GM19397 (cell line): Measurements from ENCODE around the gene JAKMIP2.
A peak's percentile ranks its signal among the peaks of the same experiment; 100 is the strongest.
"Not testable (repeated sequence)": the region's sequence is repeated elsewhere in the genome, so short reads cannot be mapped to it uniquely, and the experiment has no call there.

Experiments used
- ATAC-seq: cut with Tn5 transposase; IDR thresholded peaks from one replicate; pipeline ENCODE4 v1.9.1; 2021; ENCODE audit warnings: mild to moderate bottlenecking, moderate library complexity; ENCODE audit not compliant: unreplicated experiment

Gene JAKMIP2

DNA sequence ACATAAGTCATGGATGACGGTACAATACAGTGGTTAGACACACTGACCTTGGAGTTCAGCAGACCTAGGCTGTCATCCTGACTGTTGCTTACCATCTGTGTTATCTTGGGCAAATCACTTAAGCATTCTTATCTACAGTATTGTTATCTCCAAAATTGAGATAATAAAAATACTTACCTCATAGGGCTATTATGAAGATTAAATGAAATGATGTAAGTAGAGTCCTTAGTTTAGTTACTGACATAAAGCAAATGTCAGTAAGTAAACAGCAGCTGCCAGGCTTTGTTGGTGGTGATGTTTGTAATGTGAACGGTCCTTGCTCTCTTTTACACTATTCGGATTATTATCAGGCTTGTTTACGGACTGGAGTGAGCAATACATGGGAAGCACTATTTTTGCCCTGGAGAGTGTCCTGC is 165.3 kb downstream of the JAKMIP2 start:
- no peak for ATAC-seq

- no peak for ATAC-seq
Measured at GRCh38 chr5:147616421-147616820, 166.1 kb downstream of the JAKMIP2 start.

DNA sequence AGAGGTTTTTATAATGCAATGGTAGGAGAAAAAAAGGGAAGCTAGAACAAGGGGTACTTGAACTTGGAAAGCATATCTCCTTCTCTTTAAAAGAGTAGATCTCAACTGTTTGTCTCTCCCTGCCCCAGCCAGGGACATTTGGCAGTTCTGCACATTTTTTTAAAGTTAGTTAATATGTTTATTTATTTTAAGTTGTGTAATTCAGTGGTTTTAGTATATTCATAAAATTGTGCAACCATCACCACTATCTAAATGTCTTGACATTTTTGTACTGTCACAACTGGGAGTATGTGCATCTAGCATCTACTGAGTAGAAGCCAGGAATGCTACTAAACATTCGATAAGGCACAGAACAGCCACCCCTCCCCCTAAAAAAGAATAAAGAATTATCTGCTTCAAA is 169.2 kb downstream of the JAKMIP2 start:
- ATAC-seq: no peak

DNA sequence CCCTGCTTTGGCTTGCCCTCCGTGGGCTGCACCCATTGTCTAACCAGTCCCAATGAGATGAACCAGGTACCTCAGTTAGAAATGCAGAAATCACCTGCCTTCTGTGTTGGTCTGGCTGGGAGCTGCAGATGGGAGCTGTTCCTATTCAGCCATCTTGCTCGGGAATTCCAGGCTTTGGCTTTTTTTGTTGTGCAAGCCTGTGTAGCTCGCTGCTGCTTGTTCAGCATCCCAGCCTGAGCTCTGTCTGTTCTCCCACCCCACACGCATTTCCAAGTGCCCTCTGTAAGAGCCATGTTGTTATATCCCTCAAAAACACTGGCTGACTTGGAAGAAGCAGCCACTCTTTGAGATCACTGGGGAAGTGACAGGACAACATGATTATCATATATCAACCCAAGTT is 171.0 kb downstream of the JAKMIP2 start:
- ATAC-seq: no peak

- ATAC-seq: no peak
Measured at GRCh38 chr5:147610798-147611197, 171.7 kb downstream of the JAKMIP2 start.

DNA sequence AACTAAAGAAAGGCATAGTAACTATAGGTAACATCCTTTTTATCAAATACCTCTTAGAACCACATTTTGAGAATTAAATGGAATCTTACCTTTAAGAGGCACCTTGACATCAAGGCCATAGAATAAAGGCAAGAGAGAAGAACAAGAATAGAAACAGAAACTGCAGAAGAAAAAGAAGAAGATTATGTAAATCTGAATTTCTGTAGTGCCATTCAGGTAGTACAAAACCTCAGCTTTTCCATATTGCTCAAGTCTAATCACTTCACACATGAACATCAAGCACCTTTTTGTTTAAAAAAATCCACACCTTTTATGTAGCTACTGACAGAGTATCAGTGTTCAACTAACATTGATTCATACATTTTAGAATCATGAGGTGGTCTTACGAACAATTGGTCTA is 180.9 kb downstream of the JAKMIP2 start:
- peak; percentile 60 for ATAC-seq

- no peak for ATAC-seq
Measured at GRCh38 chr5:147591120-147591519, 191.4 kb downstream of the JAKMIP2 start.

DNA sequence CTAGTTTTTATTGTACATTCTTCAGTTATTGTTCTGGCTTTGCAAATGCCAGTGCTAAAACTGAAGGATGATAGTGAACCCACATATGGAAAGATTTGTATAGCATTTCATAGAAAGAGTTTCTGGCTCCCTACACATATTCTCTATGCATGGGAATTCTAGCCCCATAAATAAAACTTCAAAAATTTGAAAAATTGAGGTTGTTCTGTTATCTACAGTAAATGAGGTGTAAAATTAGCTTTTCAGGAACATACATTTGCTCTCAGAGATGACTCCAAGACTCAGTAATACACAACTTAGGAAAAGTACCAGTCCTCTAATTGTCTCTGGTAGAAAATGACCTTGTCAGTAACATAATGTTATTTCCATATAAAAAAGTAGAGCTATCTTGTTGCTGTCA is 192.4 kb downstream of the JAKMIP2 start:
- no peak for ATAC-seq

GRCh38 chr5:147586832-147587231 is 195.7 kb downstream of the JAKMIP2 start:
- ATAC-seq: no peak

DNA sequence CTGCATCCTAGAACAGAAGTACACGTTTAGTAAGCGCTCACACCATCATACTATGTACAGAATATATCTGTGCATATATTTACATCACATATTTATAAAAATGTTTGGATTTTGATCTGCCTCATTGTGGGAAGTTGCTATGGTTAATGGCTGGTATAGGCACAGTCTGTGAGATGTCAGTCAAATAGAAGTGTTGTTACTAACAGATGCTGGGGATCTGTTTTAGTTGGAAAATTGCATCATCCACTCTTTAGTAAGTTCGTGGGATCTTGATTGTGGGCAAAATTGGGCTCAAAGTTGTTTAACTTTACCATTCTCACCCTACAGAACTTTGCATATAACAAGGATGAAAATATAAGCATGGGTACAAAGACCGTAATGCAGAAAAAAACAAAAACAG is 196.3 kb downstream of the JAKMIP2 start:
- ATAC-seq: no peak

GRCh38 chr5:147582272-147582671 is 200.3 kb downstream of the JAKMIP2 start:
- ATAC-seq: not testable (repeated sequence)

DNA sequence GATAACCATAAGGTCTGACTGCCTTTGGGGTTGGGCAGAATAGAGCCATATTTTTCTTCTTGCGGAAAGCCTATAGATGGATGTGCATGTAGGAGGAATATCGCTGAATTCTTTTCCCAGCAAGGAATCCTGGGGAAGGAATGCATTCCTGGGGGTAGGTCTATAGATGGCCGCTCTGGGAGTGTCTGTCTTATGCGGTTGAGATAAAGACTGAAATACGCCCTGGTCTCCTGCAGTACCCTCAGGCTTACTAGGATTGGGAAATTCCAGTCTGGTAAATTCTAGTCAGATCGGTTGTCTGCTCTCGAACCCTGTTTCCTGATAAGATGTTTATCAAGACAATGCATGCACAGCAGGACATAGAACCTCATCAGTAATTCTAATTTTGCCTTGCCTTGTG is 202.1 kb downstream of the JAKMIP2 start:
- ATAC-seq: not testable (repeated sequence)

- ATAC-seq: no peak
Measured at GRCh38 chr5:147578228-147579024, 204.1 kb downstream of the JAKMIP2 start.

GRCh38 chr5:147576646-147577535 is 205.6 kb downstream of the JAKMIP2 start:
- ATAC-seq: no peak

DNA sequence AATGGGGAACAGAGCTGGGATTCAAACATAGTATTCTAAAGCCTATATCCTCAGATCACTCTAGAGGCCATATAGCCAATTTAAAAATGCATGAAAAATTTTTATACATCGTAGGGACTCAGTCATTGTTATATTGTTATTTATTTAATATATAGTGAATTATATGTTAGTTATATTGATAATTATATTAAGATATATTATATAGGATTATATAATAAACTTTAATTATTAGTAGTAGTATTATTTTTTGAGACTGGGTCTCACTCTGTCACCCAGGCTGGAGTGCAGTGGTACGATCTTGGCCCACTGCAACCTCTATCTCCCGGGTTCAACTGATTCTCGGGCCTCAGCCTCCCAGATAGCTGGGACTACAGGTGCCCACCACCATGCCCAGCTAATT is 206.9 kb downstream of the JAKMIP2 start:
- ATAC-seq: no peak

DNA sequence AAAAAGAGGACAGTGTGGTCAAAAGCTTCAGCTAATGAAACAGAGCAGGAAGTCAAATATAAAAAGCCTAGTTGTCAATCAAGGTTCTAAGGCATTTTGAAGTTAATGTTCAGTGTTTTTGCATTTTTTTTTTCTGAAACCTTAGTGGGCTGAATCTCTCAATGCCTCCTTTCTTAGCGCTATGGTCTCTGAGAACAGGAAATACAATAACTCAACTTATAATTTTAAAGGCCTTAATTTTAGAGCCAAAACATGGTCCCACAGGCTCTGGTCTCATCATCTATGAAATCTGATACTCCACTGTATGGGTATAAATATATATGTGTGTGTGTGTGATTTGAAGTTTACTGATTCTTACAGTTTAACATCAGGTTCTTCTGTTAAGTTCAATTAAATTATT is 209.3 kb downstream of the JAKMIP2 start:
- no peak for ATAC-seq

- no peak for ATAC-seq
Measured at GRCh38 chr5:147568710-147569406, 213.7 kb downstream of the JAKMIP2 start.

GRCh38 chr5:147567917-147568598 is 214.5 kb downstream of the JAKMIP2 start:
- ATAC-seq: no peak

GRCh38 chr5:147565524-147565923 is 217.0 kb downstream of the JAKMIP2 start:
- no peak for ATAC-seq

- no peak for ATAC-seq
Measured at GRCh38 chr5:147564124-147564486, 218.4 kb downstream of the JAKMIP2 start.
